Fibroblast of skin of right biceps (primary cell): ENCODE measurements around the gene CAPN12.

Source experiments
- DNase-seq: peaks from one replicate; pipeline ENCODE4 v3.0.0-alpha.2; 2013

Gene CAPN12

DNA sequence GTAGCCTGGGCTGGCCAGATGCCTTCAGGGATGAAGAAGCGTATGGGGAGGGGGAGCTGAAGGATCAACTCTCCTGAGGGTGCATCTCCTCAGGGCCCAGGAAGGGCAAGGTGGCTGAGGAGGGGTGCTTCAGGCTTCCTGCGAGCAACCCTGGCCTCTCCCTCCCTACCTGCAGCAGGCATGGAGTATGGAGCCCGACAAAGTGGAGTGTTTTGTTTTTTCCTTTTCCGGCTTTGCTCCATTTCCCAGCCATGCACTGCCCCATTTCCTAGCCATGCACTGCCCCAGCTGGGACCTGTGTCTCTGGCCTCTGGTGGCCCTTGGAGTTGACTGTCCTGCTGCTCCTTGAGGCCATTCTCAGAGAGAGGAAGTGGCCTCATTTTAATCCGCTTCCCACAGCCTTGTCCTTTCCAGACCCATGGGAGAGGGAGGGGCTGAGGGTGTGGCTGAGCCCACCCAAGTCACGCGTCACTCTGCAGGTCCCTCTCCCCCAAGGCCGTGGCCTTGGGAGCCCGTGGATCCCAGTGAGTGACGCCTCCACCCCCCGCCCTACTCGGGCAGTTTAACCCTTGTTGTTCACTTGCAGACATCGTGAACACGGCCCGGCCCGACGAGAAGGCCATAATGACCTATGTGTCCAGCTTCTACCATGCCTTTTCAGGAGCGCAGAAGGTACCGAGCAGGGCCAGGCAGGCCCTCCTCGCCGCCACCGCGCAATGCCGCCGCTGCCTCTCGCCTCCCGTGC is 34.4 kb downstream of the CAPN12 start:
- no peak for DNase-seq

DNA sequence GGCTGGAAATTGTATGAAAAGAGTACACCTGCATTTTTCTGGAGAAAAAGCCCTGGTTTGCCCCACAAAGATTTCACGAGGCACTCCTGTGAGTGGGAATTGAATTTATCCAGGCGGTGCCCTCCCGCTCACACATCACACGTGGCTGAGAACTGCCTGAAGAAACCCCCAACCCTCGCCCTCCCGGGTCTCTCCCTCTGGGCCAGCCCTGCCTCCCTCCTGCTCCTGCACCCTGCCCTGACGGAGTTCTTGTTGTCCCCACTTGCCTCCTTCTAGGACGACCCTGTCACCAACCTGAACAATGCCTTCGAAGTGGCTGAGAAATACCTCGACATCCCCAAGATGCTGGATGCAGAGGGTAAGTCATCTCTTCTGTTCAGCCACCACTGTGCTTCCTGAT is 35.2 kb downstream of the CAPN12 start:
- no peak for DNase-seq

DNA sequence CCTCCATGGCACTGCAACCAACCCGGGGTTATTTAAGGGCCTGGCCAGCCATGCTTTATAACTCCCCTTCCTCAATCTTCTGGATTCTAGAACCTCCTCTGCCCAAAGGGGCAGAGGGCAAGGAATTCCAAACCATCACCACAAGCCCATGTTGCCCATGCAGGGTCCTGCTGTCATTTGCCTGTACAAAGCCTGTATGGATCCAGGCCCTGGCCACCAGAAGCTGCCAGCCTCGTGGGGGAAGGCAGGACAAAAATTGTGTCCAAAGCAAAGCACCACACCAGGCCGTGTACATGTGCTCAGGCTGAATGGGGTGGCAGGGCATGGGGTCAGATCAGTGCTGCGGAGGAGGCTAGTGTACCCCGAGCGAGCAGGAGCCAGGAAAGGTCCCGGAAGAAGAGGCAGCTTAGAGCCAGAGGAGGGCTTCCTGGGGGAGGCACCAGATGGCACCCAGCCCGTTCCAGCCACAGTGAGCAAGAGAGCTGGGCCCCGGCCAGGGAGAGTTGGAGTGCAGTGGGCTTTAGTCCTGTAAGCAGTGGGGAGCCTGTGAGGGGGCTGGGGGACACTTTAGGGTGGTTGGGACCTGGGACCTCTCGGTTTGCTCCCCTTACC is 35.8 kb downstream of the CAPN12 start:
- no peak for DNase-seq

DNA sequence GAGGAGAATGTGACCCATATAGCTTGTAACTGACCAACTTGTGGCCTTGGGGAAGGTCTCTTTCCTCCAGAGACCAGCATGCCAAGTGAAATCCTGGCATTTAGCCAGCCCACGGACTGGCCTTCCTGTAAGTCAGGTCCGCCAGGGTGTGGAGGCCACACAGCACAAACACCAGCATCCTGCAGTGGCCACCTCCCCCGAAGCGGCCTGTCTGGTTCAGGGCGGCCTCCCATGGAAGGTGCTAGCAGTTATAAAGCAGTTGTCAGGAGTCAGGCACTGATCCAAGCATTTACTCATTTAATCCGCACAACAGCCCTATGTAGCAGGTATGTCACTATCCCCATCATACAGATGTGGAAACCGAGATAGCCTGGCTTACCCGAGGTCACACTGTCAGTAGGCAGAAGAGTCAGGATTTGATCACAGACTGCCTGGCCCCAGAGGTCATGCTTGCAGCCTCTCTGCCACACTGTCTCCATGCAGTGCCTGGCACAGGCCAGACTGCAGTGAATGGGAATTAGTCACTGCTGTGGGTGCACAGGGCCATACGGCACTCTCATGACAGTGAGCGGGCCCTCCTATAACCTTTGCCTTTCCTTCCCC is 36.7 kb downstream of the CAPN12 start:
- peak; percentile 16 for DNase-seq

DNA sequence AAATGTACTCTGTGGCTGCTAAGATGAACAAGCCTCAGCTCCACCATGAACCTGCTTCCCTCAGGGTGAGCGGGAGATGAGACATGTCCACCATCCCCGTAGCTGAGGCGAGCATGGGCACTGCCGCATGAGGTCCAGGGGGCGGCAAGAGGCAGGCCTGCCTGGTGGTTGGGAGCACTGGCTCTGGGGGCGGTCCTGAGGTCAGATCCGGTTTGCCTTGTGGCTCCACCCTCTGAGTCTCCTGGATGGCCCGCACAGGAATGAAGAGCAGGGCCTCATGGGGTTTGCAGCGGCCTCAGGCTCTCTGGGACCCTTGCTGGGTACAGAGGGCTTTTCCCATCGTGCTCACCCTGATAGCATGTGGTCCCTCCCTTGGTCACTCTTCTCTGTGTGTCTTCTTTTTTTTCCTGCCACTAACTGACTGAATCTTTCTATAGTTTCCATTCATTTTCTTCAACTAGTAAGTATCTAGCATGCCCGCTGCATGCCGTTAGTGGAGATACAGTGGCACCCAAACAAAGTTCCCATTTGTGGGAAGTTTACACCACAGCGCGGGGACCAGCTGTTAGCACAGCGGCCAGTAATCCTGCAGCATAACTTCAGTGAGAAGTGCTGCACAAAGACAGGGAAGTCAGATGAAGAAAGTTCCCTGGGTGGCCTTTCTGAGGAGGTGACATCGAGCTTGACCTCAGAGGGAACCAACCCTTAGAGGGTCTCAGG is 37.3 kb downstream of the CAPN12 start:
- DNase-seq: no peak

DNA sequence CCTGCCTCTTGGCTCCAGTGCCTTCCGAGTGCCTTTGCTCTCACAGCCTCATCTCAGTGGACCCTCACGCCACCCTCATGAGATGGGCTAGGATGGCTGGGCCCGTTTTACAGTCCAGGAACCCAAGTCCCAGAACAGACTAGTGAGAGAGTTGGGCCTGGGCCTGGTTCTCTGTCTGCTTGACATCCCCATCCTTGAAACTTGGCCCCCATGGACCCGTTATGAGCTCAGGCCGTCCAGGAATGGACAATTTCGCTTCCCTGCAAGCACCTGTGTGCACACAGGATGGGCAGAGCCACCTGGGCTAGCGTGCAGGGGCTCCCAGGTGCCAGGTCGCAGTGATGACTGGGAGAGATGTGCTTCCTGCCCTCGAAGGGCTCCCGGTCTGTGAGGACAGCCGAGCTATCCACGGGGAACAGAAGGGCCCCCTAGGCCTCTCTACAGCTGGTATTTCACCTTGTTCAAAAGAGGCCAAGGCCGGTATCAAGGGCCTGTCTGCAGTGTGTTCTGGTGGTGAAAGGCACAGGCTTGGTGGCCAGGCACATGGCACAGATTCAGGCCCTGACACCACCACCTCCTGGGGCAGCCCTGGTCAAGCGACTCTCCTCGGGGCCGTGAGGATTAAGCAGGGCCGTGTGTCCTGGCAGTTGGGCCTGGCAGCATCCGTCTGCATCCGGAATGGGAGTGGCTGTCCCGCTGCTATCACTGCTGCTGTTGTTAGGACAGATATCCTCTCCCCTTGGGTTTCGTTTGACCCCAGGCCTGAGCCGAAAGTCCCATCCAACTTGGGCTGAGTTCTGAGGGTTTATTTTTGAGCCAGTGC is 38.9 kb downstream of the CAPN12 start:
- no peak for DNase-seq

DNA sequence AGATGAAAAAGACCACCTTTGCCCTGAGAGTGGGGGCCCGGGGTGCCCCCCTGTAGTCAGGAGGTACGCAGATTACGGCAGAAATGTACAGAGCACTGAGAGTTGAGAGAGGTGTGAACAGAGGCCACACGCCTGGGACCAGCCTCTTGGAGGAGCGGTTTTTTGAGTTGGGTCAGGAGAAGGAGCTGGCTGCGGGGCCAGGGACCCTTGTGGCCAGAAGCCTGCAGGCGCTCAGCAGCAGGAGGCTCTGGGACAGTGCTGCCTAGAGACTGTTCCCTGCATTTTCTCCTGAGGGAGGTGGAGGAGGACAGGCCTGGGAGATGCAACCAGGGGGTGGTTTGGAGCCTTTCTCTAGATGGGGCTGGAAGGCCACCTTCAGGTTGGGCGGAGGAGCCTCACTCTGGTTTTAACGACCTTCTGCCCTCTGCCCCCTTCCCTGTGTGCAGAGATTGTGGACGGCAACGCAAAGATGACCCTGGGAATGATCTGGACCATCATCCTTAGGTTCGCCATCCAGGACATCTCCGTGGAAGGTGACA is 39.7 kb downstream of the CAPN12 start:
- no peak for DNase-seq

DNA sequence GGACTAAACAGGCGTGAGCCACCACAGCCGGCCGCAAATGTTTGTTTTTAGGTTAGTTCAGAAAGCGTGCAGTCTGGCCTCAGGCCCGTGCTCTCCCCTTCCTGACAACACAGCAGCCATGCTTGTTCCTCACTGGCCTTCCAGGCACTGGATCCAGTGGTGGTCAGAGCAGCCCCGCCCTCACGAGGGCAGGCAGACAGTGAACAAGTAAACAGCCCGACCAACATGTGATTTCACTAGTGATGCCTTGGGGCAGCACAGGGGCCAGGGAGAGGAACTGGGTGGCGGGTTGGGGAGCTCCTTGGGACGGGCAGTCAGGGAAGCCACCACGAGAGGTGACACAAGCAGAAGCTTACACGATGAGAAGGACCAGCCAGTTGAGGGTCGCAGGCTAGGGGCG is 40.8 kb downstream of the CAPN12 start:
- DNase-seq: no peak

DNA sequence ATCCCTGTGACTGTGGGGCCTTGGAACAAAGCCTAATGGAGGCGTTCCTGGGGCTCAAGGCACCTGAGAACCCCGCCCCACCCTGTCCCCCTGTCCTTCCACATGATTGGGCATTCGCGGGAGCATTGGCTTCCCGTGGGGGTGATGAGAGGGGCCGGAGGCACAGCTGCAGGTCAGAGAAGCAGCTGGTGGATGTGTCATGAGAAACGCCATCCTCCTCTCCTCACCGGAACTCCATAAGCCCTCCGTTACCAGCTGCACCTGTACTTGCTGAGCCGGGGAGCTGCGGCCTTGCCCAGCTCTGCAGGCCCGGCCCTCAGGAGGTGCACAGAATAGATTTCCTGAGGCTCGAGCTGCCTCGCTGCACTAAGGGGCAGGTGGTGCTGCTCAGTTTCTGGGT is 42.0 kb downstream of the CAPN12 start:
- DNase-seq: no peak

DNA sequence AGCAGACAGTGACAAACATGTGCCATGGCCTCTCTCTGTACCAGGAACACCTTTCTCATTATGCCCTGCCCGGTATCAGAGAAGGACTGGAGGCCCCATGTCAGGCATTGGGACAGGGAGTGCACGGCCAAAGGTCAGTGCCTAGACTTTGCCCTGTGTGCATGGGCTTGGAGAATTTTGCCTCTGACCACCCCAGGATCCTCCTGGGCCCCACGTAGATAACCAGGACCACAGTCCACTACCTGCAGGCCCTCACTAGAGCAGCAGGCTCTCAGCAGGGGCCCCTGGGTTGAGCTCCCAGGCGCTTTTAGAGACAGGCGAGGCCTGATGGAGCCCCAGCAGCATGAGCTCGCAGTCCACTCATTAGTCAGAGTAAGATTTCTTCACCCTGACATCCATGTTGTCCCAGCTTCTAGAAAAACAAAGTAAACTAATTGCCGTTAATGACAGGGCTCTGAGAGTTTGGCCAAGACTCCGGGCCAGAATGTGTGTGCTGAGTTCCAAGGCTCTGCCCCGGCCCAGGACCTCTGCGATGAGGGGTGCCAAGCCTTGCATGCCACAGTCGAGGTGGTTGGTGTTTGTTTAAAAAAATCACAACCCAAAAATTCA is 42.7 kb downstream of the CAPN12 start:
- no peak for DNase-seq

DNA sequence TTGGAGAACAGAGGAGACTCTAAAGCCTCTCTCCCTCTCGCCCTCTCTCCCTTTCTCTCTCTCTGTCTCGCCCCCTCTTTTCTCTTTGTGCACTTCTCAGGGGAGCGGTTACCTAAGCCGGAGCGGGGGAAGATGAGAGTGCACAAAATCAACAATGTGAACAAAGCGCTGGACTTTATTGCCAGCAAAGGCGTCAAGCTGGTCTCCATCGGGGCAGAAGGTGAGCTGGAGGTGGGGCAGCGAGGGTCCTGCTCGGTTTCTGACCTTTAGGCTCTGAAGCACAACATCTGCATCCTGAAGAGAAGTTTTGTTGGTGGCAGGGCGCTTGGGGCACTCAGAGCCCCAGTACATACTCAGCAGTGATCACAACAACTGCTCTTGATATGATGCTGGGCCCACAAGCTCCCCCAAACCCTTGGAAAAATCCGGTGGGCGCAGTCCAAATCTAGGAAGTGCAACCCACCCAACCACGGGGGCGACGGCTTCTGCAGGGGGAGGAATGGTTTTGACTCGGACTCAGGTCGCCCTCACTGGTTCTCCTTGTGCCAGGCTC is 43.3 kb downstream of the CAPN12 start:
- no peak for DNase-seq

DNA sequence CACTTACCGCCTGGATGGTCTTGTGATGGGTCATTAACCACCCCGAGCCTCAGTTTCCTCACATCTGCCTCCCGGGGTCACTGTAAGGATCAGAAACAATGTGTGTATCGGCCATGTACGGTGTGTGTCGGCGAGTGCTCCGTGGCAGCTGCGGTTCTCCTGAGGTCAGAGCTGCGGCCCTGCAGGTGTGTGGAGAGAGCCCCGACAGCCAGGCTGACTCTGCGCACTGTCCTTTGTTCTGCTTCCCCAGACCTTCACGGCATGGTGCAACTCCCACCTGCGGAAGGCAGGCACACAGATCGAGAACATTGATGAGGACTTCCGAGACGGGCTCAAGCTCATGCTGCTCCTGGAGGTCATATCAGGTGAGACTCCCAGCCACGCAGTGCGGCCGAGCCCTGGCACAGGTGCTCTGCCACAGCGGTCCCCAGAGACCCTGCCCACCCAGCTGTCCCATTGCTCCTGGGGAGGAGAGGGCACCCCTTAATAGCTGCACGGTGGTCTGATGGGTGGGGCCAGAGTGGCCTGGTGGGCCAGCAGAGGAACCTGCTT is 43.8 kb downstream of the CAPN12 start:
- DNase-seq: no peak

DNA sequence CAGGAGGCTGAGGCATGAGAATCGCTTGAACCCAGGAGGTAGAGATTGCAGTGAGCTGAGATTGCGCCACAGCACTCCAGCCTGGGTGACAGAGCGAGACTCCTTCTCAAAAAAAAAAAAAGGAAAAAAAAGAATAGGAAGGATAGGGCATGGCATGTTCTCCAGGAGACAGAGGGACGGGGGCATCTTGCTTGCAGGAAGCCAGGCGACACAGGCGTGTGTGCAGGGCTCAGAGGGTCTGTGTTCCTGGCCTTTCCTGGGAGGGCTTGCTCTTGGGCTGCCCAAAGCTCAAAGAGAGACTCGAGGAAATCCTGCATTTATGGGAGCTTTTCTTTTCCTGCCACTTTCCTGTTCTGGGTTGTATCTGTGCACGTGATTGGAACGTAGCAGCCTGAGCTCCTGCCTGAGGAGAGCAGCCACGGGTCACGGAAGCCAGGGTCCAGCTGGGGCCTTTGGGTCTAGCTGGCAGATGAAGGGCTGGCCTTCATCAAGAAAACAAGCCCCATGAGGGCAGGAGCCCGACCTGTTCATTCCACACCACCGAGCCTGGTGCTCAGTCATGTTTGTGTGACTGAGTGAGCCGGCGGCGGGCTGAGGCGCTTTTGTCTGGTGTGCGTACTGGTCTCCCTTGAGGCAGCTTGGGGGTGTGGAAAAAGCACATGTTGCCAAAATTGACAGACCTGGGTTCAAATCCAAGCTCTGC is 44.5 kb downstream of the CAPN12 start:
- DNase-seq: no peak

DNA sequence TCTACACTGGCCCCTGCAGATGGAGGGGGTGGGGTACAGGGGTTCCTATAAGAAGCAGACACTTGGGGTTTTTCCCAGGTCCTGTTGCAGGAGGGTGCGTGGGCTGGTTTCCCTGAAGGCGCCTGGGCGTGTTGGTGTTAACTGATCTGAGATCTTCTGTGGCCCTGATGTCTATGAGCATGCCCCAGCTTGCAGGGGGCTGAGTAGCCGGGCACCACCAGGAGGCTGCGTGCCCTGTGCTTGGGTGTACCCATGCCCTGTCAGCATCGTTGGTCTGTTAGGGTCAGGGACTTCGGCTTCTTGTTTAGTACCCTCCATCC is 45.3 kb downstream of the CAPN12 start:
- no peak for DNase-seq

DNA sequence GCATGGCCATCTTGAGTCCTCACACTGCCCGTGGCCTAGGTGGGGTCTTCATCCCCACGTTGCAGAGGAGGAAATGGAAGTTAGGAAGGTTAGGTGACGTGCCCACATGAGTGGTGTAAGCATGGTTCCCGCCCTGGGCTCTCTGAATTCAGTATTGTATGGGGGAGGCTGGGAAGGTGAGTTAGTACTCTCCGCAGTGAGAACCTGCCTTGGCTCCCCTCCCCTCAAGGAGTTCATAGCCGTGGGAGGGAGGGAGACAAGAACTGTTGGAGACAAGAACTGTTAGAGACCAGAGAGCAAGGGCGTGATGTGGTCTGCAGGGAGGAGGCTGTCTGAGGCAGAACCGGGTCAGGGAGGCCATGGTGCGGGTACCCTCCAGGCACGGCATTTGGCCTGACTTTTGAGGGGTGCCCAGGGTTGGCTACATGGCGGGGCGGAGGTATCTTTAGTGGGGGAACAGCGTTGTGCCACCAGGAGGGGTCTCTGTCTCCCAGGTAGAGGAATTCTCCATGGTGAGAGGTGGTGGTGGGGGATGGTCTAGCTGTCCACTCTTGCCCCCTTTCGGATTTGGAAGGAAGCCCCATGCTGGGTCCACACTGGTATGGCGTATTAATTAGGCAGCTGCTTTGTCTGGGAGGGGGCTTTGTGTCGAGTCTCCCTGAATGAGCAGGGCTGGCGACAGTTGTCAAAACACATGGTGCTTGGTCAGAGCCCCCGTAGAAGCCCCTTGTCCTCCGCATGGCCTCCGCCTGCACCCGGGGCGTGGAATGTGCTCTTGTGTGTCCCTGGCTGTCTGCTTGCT is 45.8 kb downstream of the CAPN12 start:
- DNase-seq: no peak

DNA sequence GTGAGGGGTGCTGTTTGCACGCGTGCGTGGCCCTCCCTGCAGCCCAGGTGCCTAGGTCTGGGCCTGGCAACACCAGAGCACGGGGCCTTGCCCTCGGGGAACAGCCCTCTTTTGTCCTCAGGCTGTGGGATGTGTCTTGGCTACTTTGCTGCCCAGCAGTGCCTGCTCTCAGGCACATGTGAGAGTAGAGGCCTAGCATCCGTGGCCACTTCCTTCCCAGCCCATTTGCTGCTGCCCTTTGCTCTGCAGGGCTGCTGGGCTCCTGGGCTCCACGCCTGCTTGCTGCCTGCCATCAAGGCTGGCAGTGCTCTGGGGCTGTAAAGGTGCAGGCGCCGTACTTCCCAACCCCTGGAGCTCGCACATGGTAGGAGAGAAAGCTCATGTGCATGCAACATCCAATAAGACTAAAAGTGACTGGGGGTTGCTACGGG is 46.6 kb downstream of the CAPN12 start:
- no peak for DNase-seq

DNA sequence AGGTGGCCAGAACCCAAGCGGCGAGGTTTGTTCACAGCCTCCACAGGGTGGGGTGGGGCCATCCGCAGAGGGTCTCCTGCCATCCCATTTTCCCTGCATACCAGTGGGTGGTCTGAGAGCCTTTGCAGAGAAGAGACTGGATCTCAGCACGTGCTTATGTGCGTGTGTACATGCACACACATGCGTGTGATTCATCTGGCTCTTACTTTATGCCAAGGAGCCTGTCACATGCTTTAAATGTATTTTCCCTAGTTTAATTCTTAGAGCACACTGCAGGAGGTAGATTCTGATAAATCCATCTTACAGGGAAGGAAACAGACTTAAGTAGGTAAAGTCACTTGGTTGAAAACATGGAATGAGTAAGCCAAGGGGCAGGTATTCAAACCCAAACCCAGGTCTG is 47.1 kb downstream of the CAPN12 start:
- no peak for DNase-seq

DNA sequence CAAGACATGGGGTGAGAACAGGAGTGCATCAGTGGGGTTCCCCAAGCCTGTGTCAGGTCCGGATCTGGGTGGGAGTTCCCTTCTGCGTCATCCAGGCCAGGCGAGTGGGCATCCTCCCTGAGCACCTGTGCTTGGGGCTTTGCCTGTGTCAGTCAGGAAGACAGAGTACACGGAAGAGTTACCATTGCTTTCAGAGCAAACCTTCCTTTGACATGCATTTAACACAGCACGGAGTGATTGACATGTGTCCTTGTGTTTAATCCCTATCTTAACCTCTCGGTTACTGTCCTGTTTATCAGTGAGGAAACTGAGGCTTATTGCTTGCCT is 47.6 kb downstream of the CAPN12 start:
- DNase-seq: no peak

DNA sequence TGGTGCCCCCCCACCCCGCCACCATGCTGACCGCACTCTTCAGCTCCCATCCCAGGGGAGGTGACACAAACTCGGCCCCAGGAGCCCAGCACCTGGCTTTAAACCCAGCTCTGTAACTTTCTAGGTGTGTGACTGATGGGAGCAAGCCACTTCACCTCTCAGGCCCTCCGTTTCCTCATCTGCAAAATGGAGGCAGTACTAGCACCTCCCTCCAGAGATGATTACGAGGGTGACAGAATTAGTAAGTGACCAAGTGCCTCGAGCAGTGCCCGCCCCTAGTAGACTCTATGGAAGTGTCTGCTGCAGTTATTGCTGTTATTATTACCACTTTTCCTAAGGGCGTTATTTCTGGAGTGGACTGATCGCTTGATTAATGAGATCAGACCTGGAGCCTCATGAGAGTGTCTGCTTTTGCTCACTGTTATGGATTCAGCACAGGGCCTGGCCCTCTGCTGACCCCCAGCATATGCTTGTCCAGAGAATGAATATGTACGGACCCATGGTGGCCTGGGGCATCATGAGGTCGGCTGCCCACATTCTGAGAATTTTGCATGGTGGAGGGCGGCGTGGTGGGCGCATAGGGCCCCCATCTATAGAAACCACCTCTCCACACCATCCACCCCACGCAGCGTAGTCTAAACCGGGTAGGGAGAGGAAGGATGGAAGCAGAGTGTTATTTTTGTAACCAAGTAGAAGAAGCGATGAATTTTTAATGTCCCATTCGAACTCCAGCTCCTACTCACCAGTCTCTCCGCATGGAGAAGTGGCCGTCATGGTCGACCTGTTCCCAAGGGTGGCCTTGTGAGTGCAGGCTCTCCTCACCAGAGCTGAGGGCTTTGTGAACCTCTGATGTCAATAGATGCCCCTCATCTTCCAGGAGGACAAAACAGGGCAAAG is 48.2 kb downstream of the CAPN12 start:
- no peak for DNase-seq
